ENCODE results near the gene DCUN1D2. TPM values are rescaled to one million over a fixed set of nuclear protein-coding genes. Genes with fewer than 3 reads are reported as not detected.
"Not testable (repeated sequence)": the region's sequence is repeated elsewhere in the genome, so short reads cannot be mapped to it uniquely, and the experiment has no call there.

The DCUN1D2 gene
- total RNA-seq, 1 experiment from 2014 or later: 4.5 TPM

DNA sequence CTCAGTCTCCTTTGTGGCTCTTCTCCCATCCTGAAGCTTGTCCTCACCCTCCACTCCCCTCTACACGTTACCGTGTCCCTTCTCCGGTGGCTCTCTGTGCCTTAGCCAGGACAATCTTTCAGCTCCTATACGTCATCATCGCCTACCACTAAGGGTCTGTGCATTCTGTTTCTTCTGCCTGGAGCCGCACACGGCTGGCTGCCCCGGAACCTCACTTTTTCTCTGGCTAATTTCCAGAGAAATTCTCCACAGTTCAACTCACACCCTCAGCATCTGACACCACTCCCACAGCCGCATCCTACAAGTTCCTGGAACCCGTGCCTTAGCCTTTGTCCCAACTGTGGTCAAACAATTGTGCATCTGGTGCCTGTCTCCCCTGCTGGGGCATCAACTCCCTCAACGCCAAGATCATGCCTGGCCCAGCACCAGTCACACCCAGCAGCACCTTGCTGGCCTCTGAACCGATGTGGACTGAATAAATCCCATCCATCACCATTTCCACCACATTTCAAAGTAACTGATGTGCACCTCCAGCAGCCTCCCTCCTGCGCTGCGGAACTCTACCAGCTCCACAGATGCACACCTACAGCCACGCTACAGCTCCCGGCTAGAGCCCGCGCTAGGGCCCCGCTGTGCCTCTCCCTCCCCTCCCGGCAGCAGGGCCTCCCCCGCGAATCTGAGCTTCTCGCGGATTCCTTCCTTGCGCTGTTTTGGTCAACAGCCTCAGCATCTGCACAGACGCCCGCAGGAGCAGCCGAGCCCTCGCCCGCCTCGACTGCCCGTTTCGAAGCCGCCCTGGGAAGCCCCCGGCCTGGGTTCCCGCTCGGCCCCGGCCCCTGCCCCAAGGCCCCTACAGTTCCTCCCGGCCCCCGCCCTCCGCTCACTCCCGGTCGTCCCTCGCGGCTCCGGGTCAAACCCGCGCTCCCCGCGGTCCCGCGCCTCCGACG lies 689 bp downstream of the DCUN1D2 start:
- DNase-seq (ENCODE audit: low spot score): no peak

DNA sequence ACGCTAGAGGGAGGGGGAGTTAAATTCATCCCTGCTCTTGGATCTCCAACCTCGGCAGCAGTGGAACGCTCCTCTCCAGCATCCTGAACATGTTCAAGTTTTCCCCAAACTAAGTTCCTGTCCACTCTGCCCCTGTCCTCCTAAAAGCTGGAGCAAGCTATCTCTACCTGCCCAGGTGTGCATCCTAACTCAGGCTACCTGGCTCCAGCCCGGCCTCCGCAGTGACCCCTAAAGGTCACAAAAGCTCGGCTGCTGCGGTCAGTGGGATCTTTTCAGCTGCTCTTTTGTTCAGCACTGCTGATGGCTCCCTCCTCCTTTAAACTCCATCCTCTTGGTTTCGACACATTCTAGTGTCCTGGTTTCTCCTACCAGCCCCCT lies 1.4 kb downstream of the DCUN1D2 start:
- no peak for DNase-seq (ENCODE audit: low spot score)

DNA sequence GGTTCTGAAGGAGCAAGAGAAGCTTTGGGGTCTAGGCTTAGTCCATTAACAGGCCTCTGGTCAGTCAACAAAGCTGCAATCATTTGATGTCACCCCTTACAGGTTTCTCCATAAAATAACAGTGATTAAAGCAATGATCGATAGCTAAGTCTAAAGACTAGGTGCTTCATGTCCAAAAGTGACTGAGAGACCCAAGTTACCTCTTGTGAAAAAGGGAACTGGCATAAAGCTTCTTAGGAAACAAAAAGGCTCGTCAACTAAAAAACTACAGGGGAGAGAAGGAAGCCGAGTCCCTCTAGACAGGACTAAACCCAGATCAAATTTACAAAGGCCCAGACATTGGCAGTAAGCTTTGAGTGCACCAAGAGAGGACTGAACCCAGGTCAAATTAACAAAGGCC lies 2.2 kb downstream of the DCUN1D2 start:
- no peak for DNase-seq (ENCODE audit: low spot score)

DNA sequence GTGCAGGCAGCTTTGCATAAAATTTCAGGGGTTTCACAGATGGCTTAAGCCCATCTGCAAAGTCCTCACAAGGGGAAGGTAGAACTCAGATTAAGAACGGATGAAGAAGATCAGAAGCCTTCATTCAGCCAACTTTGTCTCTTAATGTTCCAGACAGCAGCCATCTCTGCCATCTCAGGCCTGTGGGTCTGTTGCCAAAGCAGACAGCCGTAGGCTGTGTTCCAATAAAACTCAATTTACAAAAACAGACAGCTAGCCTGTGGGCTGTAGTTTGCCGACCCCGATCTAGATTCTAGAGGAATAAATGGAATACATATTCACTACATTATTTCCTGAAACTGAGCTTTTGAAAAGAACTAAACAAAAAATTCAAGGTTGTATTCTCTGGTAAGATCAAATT lies 3.8 kb downstream of the DCUN1D2 start:
- DNase-seq (ENCODE audit: low spot score): no peak

DNA sequence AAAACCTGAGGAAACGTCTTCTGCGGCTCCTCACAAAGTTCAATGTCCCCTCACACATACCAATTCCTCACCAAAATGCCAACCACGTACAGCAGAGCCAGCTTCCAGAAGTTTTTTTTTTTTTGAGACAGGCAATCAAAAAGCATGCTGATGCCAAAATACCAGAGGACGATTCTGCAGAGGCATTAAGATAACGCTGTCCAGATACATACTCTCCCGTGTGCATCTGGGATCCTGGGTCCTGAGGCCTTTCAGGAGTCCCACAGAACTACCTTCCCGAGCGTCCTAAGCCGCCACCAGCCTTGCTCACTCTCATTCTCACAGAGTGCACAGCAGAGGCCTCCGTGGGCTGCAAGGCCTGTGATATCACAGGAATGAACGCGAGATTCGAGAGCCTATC lies 5.0 kb downstream of the DCUN1D2 start:
- DNase-seq (ENCODE audit: low spot score): no peak

DNA sequence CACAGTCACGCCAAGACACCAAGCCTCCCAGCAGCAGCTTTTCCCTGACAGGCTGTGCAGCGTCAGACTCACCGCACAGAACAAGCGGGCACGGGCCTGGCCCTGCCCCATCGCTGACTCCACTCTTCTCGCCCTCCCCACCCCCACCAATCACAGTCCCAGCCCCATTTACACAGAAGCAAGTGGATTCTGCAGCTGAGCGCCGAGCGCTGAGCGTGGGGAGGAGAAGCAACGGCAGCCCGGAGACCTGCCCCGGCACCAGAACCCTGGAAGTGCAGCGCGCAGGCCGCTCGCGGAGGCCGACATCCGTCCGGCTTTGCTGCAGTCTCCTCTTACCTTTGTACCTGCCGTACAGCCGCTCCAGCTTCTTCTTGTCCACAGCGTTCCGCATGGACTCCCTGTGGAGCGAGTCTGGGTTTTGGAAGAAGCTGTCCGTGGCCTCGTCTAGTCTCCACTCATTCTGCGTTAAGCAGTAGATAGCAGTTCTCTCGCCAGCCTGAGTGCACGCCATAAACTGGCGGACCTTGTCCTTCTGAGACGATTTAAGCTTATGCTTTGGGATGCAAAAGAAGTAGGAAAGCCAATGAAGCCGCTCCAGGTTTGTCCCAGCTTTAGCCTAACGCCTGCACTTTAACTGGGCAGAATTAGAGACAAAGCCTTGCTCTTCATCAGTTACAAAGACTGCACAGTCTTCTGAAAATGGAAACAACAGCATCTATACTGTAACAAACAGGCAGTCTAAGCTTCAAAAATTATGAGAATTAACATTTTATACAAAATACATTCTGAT lies 6.8 kb downstream of the DCUN1D2 start:
- no peak for DNase-seq (ENCODE audit: low spot score)

DNA sequence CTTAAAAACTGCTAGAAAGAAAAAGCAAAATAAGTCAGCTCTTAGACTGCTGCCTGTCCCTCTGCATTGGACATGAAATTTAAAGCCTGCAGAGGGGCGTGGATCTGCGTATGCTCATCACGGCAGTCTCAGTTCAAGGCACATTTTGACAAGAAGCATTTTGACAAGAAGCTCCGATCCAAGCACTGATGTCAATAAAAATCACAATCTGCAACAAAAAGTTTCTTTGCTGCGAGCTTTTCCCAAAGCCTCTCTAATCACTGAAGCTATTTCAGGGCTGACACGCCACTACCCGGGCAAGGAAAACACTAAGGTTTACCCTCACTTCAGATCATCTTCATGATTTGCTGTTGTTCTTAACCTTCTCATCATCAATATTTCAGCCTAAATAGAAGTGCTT lies 7.4 kb downstream of the DCUN1D2 start:
- no peak for DNase-seq (ENCODE audit: low spot score)

DNA sequence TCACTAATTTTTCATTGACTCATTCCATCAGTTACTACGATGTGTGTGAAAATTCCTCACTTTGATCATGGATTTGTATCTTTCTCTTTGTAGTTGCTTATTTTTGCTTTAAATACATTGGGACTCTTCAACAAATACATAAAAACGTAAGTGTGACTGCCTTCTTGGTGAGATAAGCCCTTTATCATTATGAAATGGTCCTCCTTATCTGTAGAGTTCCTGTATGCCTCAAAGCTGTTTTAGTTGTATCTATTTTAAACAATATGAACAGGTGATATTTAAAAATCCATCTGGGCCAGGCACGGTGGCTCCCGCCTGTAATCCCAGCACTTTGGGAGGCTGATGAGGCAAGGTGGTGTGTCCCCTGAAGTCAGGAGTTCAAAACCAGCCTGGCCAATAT lies 11.3 kb downstream of the DCUN1D2 start:
- no peak for DNase-seq (ENCODE audit: low spot score)

DNA sequence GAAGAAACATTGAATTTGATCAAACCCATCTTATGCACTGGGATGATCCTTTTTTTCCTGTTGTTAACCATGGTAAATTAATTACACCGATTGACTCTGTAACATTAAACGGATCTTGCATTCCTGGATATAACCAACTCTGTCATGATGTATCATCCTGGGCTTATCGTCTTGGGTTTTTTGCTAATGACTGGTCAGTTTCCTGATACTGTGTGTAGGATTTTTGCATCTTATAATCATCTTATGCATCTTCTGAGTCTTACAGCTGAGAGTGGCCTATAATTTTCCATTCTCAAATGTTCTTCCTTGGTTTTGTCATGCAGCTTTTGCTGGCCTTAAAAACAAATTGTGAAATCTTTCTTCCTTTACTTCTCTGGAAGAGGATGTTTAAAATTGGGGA lies 12.8 kb downstream of the DCUN1D2 start:
- no peak for DNase-seq (ENCODE audit: low spot score)

DNA sequence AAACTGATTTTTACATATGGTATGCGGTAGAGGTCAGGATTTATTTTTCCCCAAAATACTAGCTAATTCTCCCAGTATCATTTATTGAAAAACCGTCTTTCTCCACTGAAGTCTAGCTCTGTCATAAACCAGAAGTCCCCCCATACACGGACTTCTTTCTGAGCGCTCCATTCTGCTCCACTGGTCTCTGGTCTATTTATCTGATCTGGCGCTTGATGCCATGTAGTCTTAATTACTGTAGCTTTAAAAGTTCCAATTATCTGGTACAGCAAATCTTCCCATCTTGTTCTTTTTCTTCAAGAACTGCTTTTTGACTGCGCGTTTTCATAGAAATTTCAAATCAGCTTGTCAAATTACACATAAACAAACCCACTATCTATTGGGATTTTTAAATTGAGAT lies 13.7 kb downstream of the DCUN1D2 start:
- no peak for DNase-seq (ENCODE audit: low spot score)

DNA sequence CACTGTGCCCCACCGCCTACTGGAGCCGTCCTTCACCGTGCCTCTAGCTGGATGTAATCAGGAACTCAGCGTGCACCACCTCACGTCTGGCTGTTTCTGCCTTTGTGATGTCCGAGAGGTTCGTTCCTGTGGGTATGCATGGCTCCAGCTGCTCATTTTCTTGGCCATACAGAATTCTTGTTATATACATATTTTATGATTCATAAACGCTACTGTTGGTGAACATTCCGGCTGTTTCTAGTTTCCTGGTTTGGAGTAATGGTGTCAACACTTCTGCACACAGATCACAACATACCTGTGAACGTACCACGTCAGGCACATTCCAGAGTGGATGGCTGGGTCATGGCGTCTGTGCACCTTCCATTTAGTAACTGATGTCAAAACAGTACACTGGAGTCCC lies 14.6 kb downstream of the DCUN1D2 start:
- no peak for DNase-seq (ENCODE audit: low spot score)

DNA sequence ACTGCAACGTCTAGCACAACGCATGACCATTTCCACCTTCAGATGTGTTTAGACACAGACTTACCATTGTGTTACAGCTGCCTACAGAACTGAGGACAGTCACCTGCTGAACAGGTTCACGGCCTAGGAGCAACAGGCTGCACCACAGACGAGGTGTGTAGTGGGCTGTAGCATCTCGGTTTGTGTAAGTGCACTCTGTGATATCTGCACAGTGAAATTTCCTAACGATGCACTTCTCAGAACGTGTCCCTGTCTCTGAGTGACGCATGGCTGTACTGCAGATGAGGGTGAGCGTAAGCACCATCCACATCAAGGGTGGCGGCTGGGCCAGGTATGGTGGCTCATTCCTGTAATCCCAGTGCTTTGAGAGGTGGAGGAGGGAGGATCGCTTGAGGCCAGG lies 15.2 kb downstream of the DCUN1D2 start:
- no peak for DNase-seq (ENCODE audit: low spot score)

DNA sequence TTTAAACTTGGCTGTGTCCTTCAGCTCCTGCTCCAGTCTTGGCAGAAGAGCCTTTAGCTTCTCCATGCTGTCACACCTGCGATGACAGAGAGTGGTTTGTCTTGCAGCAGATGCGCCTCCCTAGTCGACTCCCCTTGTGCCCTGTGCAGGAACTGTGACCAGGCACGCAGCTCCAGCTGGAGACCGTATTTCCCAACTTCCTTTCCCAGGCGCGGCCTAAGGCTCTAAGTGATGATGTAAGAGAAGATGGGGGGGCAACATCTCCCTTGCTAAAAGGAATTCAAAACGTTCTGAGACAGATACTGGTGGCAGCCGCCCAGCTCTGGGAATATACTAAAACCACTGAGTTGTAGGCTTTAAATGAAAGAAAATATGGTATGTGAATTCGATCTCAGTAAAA lies 16.3 kb downstream of the DCUN1D2 start:
- no peak for DNase-seq (ENCODE audit: low spot score)

DNA sequence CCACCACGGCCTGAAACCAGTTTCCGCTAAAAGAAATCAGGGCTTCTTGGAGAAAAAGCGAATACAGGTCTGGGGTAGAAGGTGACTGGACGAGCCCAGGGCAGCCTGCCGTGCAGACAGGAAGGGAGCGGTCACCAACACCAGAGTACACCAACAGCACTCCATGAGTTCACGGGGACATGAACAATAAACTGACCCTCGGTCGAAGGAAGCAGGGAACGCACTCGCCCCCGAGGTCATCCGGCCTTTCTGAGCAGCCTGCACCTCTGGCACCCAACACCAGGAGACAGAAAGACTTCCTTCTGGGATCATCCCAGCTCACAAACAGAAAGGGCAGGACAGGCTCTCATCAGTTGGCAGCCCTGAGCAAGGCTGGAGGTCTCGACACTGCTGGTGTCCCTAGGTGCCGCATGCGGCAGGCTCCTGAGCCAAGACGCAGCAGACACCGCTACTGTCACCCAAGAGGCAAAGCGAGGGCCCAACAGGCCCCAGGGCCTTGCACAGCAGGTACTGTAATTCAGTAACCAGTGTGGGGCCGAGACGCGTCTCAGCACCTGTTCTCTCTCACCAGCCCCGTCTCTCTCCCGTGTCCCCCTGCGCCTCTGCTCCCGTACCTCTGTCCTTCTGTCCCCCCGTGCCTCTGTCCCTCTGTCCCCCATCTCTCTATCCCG lies 18.0 kb downstream of the DCUN1D2 start:
- DNase-seq (ENCODE audit: low spot score): no peak

DNA sequence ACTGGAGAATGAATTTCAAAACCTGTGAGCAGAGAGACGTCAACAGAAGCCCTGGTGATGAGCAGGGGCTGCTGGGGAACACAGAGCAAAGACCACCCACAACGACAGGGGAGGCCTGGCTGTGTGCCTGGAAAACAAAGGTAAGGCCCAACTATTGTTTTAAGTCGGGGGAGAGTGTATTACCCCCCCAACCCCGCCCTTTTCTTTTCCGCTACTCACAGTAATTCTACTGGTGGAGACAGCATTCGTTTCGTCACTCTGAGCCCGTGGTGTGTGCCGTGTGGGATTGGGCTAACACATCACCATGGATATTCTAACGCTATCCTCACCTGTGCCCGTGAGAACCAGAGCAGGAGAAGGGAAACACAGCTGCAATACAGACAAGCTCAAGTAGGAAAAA lies 18.7 kb downstream of the DCUN1D2 start:
- no peak for DNase-seq (ENCODE audit: low spot score)

DNA sequence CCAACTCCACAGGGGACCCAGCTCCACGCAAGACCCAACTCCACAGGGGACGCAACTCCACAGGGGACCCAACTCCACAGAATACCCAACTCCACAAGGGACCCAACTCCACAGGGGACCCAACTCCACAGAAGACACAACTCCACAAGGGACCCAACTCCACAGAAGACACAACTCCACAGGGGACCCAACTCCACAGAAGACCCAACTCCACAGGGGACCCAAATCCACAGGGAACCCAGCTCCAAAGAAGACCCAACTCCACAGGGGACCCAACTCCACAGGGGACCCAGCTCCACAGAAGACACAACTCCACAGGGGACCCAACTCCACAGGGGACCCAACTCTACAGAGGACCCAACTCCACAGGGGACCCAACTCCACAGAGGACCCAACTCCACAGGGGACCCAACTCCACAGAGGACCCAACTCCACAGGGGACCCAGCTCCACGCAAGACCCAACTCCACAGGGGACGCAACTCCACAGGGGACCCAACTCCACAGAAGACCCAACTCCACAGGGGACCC lies 19.8 kb downstream of the DCUN1D2 start:
- not testable (repeated sequence) for DNase-seq (ENCODE audit: low spot score)

DNA sequence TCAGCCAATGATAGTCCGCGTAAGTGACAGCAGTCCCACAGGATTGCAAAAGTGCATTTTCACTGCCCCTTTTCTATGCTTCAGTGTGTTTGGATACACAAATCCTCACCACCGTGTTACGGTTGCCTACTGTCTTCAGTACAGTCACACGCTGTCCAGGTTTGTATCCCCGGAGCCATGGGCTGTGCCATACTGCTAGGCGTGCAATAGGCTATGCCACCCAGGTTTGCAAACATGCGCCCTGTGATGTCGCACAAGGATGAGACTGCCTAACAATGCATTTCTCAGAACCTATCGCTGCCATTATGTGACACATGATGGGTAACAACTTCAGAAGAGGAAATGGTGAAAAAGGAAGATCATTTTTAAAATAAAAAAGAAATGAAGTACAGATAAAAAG lies 20.4 kb downstream of the DCUN1D2 start:
- no peak for DNase-seq (ENCODE audit: low spot score)

DNA sequence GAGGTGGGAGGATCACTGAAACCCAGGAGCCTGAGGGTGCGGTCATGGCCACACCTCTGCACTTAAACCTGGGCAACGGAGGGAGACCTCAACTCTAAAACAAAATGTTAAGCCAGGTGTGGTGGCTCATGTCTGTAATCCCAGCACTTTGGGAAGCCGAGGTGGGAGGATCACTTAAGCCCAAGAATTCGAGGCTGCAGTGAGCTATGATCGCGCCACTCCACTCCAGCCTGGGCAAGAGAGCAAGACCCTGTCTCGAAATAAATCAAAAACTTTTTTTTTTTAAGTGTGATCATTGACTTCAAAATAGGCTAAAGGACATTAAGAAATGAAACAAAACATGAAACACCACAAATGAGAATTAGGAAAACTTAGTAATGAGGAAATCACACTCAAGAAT lies 20.9 kb downstream of the DCUN1D2 start:
- DNase-seq (ENCODE audit: low spot score): no peak

DNA sequence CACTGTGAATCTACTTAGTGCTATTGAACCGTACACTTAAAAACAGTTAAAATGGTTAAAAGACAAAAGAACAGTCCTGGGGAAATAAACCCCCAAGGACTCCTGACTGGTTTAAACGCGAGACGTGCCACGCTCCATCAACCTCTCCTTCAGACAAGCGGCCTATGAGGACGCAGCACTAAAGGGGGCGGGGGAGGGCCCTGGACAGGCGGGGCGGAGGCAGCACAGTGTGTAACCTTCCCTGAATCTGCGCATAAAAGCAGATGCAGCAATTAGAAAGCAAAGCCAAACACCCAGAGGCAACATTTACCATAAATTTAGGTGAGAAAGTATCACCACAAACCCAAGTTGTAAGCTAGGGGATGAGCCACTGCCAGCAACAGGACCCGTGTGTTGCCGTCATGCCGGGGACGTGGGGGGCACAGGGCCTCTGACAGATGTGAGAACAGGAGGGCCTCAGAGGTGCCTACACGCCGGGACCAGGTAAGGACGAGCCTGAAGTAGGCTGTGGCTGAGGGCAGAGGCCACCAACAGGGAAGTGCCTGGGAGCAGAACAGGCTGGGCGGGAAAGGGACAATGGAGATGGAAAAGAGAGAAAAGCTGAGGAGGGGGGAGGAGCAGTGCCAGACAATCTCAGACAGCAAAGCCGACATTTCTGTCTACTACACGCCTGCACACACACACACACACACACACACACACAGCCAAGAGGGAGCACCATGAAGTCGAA lies 21.9 kb downstream of the DCUN1D2 start:
- DNase-seq (ENCODE audit: low spot score): no peak

DNA sequence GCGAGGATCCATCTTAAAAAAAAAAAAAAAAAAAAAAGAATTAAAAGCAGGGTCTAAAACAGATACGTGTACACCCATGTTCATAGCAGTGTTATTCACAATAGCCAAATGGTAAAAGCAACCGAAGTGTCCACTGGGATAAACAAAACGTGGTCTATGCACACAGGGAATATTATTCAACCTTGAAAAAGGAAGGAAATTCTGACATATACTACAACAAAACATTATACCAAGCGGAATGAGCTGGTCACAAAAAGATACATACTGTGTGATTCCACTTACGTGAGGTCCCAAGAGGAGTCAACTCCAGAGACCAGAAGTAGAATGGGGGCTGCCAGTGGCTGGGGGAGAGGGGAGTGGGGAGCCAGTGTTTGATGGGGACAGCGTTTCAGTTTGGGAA lies 22.5 kb downstream of the DCUN1D2 start:
- DNase-seq (ENCODE audit: low spot score): no peak

DNA sequence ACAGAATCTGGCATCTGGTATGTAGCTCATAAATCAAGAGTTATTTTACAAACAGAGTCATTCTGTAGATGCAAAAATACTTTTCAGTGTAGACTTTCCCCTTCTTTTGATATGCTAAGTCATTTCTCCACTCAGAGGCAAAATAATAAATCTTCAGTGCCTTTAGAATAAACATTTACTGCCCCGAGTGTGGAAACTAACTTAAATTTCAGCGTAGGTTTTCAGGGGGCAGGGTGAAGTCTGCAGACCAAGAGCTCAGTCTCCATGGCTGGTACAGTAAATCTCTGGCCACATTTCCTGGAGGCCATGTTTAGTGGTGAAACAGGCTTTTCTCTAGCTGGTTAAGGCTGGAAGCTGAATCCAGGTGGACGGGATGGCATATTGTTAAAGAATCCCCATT lies 24.1 kb downstream of the DCUN1D2 start:
- no peak for DNase-seq (ENCODE audit: low spot score)

DNA sequence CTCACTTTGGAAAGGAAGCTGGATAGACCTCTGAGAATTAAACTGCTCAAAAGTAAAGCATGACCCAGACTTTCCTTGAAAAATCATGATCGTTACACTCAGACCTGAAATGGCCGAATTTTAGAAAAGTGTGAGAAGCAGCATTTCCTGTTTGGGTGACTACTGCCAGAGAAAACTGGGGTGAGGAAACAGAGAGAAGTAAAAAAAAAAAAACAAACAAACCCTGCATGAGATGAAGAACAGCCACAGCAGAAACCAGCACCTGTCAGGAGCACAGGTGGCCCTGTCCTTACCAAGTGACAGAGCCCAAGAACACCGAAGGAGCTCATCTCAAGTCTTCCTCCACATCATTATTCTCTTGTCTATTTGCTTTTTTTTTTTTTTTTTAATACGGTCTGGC lies 25.2 kb downstream of the DCUN1D2 start:
- no peak for DNase-seq (ENCODE audit: low spot score)
